Heart left ventricle (tissue), 13 donors: ENCODE results near the gene PTPRCAP.

Source experiments
- CTCF ChIP-seq, 12 donors: fragments of 200-600 bp; sonication (generic) in 4 of 12; IDR thresholded peaks; one replicate each; pipeline versions ENCODE4 v1.5.0 to v1.8.0; 2018 to 2022; ENCODE audit warnings: antibody characterized with exemption in 12 of 12, mild to moderate bottlenecking in 5 of 12
- POLR2A ChIP-seq, 2 donors: fragments of 450-650 bp; IDR thresholded peaks; one replicate each; pipeline ENCODE4 v1.6.1; 2017; ENCODE audit warnings: antibody characterized with exemption in 2 of 2, mild to moderate bottlenecking in 2 of 2, moderate library complexity in 2 of 2
- donor health status: ischemic (EF 13 %, LVEDD 7.1; RV severe dilation, severe dysfunction).
- donor health status: DM: no; HTN: yes; CAD: no.
- donor health status: DM: no; HTN: no; CAD: no.
- donor health status: ischemic (EF 25% LVEDD 6.9; RV normal size, moderate dysfunction).
- donor health status: ischemic (EF 25% LVEDD 5.7; RV mildly dilated, moderate dysfunction).
- donor health status: ischemic (EF 35%, LVEDD 5.7; RV mildly dilated, moderate dysfunction).
- donor health status: nonischemic (EF 11% LVEDD 7.7; RV severe dilation, severe dysfunction).
- donor health status: DM: yes; HTN: yes; CAD: no.
- donor health status: PGD.
- donor health status: ischemic (EF 29% LVEDD 5.4; RV normal size, mild dysfunction).
- donor health status: nonischemic (EF 23%, LVEDD 6.1; RV moderate dilation, normal function).

GRCh38 chr11:67416416-67417335 lies 20.8 kb downstream of the PTPRCAP start:
- TF ChIP-seq CTCF (IDR thresholded peaks at IDR 0.05) (no peak), POLR2A (IDR thresholded peaks at IDR 0.05) (no peak)
